CD4-positive, alpha-beta T cell treated with Interleukin-12 subunit alpha and Interleukin-12 subunit beta, for 1 hour (primary cell): Measurements from ENCODE around the gene MECP2.
"Not testable (repeated sequence)": the region's sequence is repeated elsewhere in the genome, so short reads cannot be mapped to it uniquely, and the experiment has no call there.

Source experiments
- DNase-seq: peaks from one replicate; pipeline ENCODE4 v3.0.0-alpha.2; 2020

MECP2 gene

GRCh38 chrX:154097589-154098541, at the start of gene MECP2:
MECP2 (minus strand) TSS chrX:154097717.
- peak; percentile 92 for DNase-seq

DNA sequence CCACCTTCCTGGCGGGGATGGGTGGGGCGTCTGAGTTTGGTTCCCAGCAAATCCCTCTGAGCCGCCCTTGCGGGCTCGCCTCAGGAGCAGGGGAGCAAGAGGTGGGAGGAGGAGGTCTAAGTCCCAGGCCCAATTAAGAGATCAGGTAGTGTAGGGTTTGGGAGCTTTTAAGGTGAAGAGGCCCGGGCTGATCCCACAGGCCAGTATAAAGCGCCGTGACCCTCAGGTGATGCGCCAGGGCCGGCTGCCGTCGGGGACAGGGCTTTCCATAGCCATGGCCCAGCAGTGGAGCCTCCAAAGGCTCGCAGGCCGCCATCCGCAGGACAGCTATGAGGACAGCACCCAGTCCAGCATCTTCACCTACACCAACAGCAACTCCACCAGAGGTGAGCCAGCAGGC, 46.5 kb upstream of the MECP2 start, which contains the start of gene OPN1LW:
TSS of gene OPN1LW (plus strand) at position 234 of the 400 bp plus-strand sequence. CDS start at position 275, 41 bp downstream.
- not testable (repeated sequence) for DNase-seq

DNA sequence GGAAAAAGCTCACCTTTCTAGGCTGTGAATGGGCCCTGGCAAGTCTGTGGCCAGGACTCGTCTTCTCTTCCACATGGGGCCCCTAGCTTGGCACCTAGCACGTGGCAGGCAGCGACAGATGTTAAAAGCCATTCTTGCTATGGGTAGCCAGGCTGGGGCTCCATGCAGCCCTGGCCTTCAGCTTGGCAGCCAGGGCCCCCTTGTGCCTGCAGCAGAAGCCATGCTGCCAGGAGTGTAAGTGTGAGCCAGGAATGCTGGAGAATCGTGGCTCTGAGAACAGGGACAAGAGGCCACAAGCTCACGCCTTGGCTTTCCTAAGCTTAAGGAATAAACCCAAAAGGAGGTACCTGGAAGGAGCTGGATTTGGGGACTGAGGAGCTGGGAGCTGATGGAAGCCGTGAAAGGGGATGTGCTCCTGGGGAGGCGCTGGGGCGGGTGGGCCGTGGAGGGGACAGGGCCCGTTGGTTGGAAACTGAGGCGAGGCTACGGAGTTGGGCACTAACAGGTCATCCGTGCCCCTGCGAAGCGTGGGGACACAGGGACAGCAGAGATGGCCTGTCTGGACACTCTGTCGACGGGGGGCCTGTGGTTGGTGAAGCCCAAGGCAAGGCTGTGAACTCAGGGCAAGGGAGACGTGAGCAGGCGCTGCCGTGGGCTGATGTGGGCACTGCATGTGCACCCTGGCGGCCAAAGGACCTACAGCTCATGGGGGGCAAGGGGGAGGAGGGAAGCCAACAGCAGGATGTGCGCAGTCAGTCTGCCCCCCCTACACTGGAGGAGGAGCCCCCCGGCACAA, 45.6 kb upstream of the MECP2 start:
- no peak for DNase-seq

- no peak for DNase-seq
These were observed 44.9 kb upstream of the MECP2 start for GRCh38 chrX:154142386-154142785.

DNA sequence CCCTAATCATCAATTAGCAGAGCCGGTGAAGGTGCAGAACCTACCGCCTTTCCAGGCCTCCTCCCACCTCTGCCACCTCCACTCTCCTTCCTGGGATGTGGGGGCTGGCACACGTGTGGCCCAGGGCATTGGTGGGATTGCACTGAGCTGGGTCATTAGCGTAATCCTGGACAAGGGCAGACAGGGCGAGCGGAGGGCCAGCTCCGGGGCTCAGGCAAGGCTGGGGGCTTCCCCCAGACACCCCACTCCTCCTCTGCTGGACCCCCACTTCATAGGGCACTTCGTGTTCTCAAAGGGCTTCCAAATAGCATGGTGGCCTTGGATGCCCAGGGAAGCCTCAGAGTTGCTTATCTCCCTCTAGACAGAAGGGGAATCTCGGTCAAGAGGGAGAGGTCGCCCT, 43.2 kb upstream of the MECP2 start:
- DNase-seq, result no peak

DNA sequence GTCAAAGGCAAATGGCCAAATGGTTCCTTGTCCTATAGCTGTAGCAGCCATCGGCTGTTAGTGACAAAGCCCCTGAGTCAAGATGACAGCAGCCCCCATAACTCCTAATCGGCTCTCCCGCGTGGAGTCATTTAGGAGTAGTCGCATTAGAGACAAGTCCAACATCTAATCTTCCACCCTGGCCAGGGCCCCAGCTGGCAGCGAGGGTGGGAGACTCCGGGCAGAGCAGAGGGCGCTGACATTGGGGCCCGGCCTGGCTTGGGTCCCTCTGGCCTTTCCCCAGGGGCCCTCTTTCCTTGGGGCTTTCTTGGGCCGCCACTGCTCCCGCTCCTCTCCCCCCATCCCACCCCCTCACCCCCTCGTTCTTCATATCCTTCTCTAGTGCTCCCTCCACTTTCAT, 42.7 kb upstream of the MECP2 start:
- DNase-seq, result no peak

DNA sequence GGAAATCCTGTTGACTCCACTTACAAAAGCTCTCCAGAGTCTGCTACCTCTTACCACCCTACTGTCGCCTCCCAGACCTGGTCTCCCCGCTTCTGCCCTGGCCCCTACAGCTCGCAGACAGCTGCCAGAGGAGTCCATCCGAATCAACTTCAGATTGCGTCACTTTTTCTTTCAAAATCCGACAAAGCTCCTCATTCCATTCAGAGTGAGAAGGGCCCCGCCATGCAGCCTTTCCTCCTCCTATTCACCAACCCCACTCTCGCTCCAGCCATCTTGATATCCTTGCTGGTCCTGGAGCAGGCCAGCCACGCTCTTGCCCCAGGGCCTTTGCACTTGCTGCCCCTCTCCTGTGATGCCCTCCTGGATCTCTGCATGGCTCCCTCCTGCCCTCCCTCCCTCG, 41.3 kb upstream of the MECP2 start:
- DNase-seq, result no peak

DNA sequence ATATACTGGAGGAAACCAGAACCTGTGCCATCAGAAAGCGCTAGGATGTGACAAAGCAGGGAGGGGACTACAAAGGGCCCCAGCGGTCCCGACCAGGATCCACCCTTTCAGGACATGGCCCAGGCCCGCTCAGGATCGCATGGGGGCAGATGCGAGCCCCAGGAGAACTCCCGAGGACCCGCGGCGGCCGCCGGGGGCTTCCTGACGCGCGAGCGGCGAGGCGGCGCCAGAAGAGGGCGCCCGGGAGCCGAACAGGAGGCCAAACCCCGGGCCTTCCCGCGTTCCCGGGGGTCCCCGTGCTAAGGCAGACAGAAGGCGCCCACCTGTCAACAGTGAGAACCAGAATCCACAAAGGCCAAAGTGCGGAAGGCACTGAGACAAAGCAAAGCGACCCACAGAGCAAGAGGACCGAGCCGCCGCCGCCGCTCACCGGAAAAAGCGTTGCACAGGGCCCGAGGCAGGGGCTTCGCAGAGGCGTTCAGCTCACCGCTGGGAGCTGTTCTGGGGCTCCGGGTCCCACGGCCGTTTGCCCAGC, 39.2 kb upstream of the MECP2 start:
- peak; percentile 73 for DNase-seq

DNA sequence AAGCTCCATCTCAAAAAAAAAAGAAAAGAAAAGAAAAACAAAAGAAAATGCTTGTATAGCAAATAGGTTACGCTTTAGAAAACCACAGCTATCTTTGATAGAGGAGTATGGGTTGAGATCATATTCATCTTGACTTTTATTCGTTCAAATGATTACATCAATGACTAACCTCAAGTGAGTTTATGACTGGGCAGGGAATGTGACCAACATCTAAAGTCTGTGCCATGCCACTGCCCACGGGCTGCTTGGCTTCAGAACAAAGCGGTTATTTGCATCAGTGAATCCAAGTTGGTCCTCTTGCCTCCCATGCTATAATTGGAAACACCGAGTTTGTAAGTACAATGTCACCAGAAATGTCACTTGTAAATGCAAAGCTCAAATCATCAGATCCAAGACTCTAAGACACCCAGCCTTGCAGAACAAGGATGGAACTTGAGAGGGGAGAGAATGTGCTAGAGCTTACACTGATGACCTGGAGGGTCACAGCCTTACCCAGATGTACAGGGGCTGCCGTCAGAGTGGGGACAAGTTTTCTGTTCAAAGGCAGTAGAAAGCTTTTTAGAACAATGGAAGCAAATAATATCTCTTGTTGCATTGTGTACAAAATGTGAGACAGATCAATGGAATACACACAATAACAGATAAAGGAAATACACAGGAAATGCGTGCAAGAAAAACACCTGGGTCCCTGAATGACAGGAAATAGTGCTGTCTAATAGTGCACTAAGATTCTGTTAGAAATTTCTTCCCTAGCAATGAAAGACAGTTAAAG, 38.1 kb upstream of the MECP2 start:
- peak; percentile 47 for DNase-seq

DNA sequence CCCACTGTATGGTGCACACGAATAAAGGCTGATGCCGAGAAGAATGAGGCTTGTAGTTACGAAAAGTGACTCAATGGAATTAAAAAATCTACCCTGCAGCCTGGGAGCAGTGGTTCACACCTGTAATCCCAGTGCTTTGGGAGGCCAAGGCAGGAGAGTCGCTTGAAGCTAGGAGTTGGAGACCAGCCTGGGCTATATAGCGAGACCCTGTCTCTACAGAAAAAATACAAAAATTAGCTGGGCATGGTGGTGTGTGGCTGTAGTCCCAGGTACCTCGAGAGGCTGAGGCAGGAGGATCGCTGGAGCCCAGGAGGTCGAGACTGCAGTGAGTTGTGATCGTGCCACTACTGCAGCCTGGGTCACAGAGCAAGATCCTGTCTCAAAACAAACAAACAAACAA, 34.8 kb upstream of the MECP2 start:
- DNase-seq, result no peak

DNA sequence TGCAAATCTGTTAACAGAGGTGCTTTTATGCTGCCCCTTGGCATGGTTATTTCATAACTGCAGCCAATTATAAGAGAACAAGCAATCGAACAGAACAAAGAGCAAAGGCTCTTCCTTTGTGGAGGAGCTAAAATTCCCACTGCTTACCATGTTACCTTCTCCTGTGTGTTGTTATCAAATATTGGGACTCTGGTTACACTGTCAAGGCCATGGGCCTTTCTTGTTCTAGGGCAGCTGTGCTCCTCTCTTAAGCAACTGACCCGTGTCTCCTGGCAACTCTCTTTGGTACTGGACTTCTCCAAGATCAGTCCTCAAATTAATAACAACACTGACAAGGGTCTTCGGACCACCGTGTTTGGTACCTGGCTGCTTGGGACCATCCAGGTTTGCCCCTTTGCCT, 34.4 kb upstream of the MECP2 start:
- no peak for DNase-seq

DNA sequence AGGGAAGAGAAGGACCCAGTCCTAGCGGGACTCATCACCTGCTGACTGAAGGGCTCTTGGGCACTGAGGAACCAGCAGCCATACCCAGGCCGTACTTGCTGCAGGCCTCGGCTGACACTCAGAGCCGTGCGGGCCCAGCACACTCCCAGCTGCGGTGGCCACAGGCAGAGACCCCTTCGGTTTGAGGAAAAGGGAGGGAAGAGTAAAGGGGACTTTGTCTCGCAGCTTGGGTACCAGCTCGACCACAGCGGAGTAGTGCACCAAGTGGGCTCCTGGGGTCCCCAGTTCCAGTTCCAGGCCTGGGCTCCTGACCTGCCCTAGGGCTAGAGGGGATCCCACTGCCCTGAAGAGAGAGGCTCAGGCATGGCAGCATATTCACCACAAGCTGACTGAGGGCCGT, 28.6 kb upstream of the MECP2 start:
- no peak for DNase-seq

GRCh38 chrX:154125391-154126040, 28.0 kb upstream of the MECP2 start:
- no peak for DNase-seq

DNA sequence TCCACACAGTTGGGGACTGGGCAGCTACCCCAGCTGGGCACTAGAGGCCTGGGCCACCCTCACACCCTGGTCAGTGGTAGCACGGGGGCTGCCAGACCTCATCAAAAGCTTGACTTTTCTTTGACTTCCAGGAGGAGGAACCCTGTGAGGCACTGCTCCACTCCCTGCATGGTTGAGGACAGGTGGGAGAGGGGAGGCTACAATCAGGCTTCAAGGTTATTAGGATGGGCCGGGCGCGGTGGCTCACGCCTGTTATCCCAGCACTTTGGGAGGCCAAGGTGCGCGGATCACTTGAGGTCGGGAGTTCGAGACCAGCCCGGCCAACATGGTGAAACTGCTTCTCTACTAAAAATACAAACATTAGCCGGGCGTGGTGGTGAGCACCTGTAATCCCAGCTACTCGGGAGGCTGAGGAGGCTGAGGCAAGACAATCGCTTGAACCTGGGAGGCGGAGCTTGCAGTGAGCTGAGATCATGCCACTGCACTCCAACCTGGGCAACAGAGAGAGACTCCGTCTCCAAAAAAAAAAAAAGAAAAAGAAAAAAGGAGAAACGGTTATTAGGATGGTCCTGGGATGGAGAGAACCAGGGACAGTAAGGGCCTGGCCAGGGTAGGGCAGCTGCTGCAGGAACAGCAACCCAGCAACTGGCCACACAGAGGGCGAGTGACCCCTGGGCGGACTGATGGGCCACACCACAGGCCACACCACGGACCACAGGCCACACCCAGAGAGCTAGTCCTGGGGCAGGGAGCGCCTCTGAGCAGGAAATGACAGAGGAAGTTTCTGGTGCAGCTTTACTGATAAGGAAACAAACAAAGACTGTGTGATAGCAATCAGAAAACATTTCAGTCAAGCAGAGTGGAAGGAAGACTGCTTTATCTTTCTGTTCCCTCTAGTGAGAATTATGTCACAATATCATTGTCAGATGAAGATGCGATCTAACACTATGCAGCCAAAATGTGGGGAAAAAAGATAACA, 26.0 kb upstream of the MECP2 start:
- DNase-seq, result peak; percentile 58

DNA sequence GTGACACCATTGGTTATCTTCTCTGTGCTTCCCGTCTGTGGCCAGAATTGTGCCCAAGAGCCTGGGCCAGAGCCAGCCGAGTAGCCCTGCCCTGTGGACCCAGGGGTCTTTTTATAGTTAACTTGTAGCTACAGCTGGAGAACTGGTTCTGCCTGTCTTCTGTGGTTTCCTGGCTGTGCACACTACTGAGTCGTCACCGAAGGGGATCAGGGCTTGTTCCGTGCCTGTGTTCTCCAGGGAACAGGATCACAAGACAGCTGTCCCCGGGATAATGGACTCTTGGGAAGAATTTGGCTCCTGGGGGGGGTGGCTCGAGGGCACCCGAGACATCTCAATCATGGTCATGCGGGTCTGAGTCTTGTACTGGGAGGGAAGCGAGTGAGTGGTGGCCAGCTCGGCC, 24.4 kb upstream of the MECP2 start:
- DNase-seq, result no peak

DNA sequence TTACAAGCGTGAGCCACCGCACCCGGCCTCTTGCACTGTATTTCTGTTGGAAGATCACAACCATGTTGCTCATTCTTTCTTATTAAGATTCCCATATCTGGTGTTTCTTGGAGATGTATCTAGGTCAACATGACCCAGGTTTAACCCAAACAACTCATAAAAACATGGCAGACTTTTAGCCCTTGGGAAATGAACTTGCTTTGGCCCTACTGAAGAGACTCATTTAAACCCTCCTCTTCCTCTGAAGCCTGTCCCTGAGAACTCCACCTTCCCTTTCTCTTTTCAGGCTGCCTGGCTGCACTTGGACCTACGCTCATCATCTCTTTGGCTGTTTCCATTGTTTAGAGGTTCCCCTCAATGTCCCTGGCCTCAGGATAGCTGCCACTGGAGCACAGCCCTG, 23.7 kb upstream of the MECP2 start:
- DNase-seq, result no peak

GRCh38 chrX:154120567-154120966, 23.1 kb upstream of the MECP2 start:
- DNase-seq, result no peak

DNA sequence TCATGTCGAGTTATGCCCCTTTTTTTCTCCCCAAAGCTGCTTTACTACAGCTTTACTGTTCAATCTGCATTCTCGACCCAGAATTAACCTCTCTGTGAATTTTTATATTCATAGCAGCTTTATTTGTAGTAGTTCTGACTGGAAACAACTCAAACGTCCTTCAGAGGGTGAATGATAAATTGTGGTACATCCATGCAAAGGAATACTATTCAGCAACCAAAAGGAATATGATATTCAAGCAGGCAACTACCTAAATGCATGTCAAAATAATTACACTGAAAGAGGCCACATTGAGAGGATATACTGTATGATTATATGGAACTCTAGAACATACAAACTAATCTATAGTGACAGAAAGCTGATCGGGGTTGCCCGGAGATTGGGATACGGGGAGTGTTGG, 20.0 kb upstream of the MECP2 start:
- DNase-seq, result no peak

DNA sequence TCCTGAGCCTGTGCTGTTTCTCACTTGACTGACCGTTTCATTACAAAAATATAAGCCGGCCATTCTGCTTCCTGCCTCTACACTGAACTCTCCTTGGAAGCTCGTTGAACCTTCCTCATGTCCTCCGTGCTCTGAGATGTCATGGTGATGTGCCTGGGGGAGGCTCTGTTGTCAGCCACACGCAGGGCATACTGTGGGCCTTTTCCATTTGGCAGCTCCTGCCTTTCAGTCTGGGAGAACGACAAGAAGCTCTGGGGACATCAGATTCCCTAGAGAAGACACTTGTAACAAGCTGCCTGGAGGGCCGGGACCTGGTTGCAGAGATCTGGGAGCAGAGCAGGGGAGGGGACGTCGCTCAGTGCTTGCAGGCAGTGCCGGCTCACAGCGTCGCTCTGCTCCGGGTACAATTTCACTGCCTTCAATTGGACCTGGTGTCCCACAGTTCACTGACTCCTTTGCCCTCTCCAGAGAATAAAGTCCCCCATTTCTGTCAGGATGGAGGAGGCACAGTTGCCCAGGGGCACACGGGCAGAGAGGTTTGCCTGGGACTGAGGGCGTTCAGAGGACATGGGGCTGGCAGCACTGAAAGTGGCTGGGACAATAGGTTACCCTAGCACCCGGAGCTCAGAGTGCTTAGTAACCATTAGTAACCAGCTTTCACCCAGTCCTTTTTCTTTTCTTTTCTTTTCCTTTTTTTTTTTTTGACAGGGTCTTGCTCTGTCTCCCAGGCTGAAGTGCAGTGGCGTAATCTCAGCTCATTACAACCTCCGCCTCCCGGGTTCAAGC, 19.1 kb upstream of the MECP2 start:
- DNase-seq, result no peak

GRCh38 chrX:154115750-154116149, 18.2 kb upstream of the MECP2 start:
- DNase-seq, result no peak
